Ovary (tissue), 9 donors: ENCODE measurements around the gene BIK. TPM values are rescaled to one million over a fixed set of nuclear protein-coding genes. Genes with fewer than 3 reads are reported as not detected.

ENCODE experiments used
- DNase-seq, 5 donors: peaks; one replicate each; pipeline ENCODE4 v3.0.0-alpha.2; 2019 to 2020
- H3K27ac ChIP-seq, 2 donors: fragments of 200-600 bp; one replicate each; pipeline versions ENCODE4 v1.5.1 to v1.8.0; 2019 to 2022
- H3K27me3 ChIP-seq: fragments of 200-600 bp; one replicate; pipeline ENCODE4 v1.8.0; 2022
- H3K36me3 ChIP-seq: fragments of 200-600 bp; sonication (generic); one replicate; pipeline ENCODE4 v1.5.1; 2019
- H3K4me1 ChIP-seq: one replicate; pipeline ENCODE4 v1.8.1; 2013; ENCODE audit warnings: mild to moderate bottlenecking, moderate library complexity; ENCODE audit not compliant: insufficient read depth
- H3K4me3 ChIP-seq: fragments of 200-600 bp; sonication (generic); one replicate; pipeline ENCODE4 v1.5.1; 2017
- H3K9me3 ChIP-seq, 2 donors: fragments of 200-600 bp in 1 of 2; sonication (generic) in 1 of 2; one replicate each; pipeline versions ENCODE4 v1.5.1 to v1.8.1; 2013 to 2019; ENCODE audit warnings: mild to moderate bottlenecking in 1 of 2, moderate library complexity in 1 of 2
- CTCF ChIP-seq, 3 donors: fragments of 450-650 bp in 2 of 3; fragments of 200-600 bp in 1 of 3; IDR thresholded peaks; one replicate each; pipeline versions ENCODE4 v1.5.1 to v1.8.0; 2016 to 2022; ENCODE audit warnings: antibody characterized with exemption in 3 of 3, mild to moderate bottlenecking in 1 of 3
- EP300 ChIP-seq: sonication (generic); formaldehyde crosslinking; IDR thresholded peaks from one replicate; pipeline ENCODE4 v1.6.1; 2017; ENCODE audit warnings: antibody characterized with exemption
- POLR2A ChIP-seq: fragments of 450-650 bp; IDR thresholded peaks from one replicate; pipeline ENCODE4 v1.6.1; 2017; ENCODE audit warnings: antibody characterized with exemption, mild to moderate bottlenecking, moderate library complexity
- WGBS, 3 donors: extraction: QIAGEN DNeasy Blood & Tissue Kit in 1 of 3; methylation state at CpG; one replicate each; pipeline versions ENCODE4 v1.1.5 to v1.1.7; 2013 to 2017; 5-methylcytosine and 5-hydroxymethylcytosine counted together
- intact Hi-C, 4 donors: fragments of 100-400 bp; cut with DNase I; formaldehyde crosslinking; loops; one replicate each; pipeline versions ENCODE4 v1.11.0 to v1.15.1; 2022 to 2023
- polyA plus RNA-seq, 2 donors: library from polyadenylated mRNA; stranded (reverse); fragments of 200-250 nt in 1 of 2; fragments of 350-450 nt in 1 of 2; fragmentation: Illumina TruSeq in 1 of 2; extraction: RNeasy Lipid Tissue Mini Kit (QIAGEN cat#74804) in 1 of 2; gene quantifications; one replicate each; pipeline ENCODE4 v1.2.3, GENCODE V29; 2013 to 2014
- total RNA-seq, 7 donors: library from RNA; depleted of rRNA in 2 of 7; stranded (reverse); fragments of >200 nt in 2 of 7; fragmentation: NEBNext Ultra II Directional in 3 of 7; extraction: Animal tissue kit (Norgen Biotek cat#: 25700) in 3 of 7; gene quantifications; one replicate each; pipeline versions ENCODE4 v1.1.0 to v1.2.4, GENCODE V29; 2016 to 2023
- donor health status: DM: no; HTN: no; CAD: no; lungs with moderate emphysema.
- donor health status: DM: no; HTN: no; CAD: no.
- donor health status: Bipolar disorder and iron deficiency.
- donor health status: DM: yes; HTN: yes; CAD: no.
- donor health status: DM: no; HTN: no; CAD: no.
- donor health status: DM: yes; HTN: yes; CAD: no.

Gene BIK
- total and polyA plus RNA-seq, 9 donors: 0.31 to 15.2 (median 0.48) TPM; not detected in 4

GRCh38 chr22:43113526-43114251 lies 3.1 kb downstream of the BIK start:
- TF ChIP-seq CTCF (IDR thresholded peaks at IDR 0.05): no peak
- no peak for TF ChIP-seq EP300
- TF ChIP-seq POLR2A: no peak
- Histone ChIP-seq H3K27me3 (no peaks in the 10 kb centered on the region), H3K27ac (no peak overlapping the region), H3K4me1 (peaks cover 9% of the 10 kb centered on the region), H3K9me3 (no peaks in the 10 kb centered on the region), H3K36me3 (no peaks in the 10 kb centered on the region), H3K4me3 (no peak overlapping the region)
- intact Hi-C loops: no loop called here
- 68 to 76% (median 72%) methylated on average over 13 of the region's 13 CpGs for WGBS, 3 donors
- DNase-seq: no peak

- DNase-seq: no peak
- Histone ChIP-seq H3K4me1 (peaks cover 9% of the 10 kb centered on the region), H3K4me3 (no peak overlapping the region), H3K27ac (no peak overlapping the region), H3K9me3 (no peaks in the 10 kb centered on the region), H3K27me3 (no peaks in the 10 kb centered on the region), H3K36me3 (no peaks in the 10 kb centered on the region)
- no peak for TF ChIP-seq POLR2A
- TF ChIP-seq CTCF (IDR thresholded peaks at IDR 0.05): no peak
- no peak for TF ChIP-seq EP300
- 41 to 48% (median 46%) methylated on average over 5 of the region's 5 CpGs for WGBS, 3 donors
- intact Hi-C loops: no loop called here
These were observed 4.4 kb downstream of the BIK start for GRCh38 chr22:43114958-43115357.

GRCh38 chr22:43116932-43117331 lies 6.4 kb downstream of the BIK start:
- Histone ChIP-seq H3K9me3 (no peaks in the 10 kb centered on the region), H3K36me3 (no peaks in the 10 kb centered on the region), H3K4me1 (no peaks in the 10 kb centered on the region), H3K27ac (no peak overlapping the region), H3K27me3 (no peaks in the 10 kb centered on the region), H3K4me3 (no peak overlapping the region)
- DNase-seq: no peak
- TF ChIP-seq EP300 (no peak), CTCF (IDR thresholded peaks at IDR 0.05) (no peak), POLR2A (no peak)
- intact Hi-C loops: no loop called here
- 89 to 90% (median 89%) methylated on average over 7 of the region's 7 CpGs for WGBS, 3 donors

GRCh38 chr22:43118024-43118849 lies 7.7 kb downstream of the BIK start:
- DNase-seq: no peak
- WGBS, 3 donors: 76 to 82% (median 80%) methylated on average over 17 to 21 of the region's 21 CpGs
- H3K27me3 ChIP-seq: no peaks in the 10 kb centered on the region
- TF ChIP-seq CTCF (IDR thresholded peaks at IDR 0.05) (no peak), EP300 (no peak), POLR2A (no peak)
- H3K4me1 ChIP-seq: no peaks in the 10 kb centered on the region
- no peaks in the 10 kb centered on the region for H3K9me3 ChIP-seq
- no peak overlapping the region for H3K4me3 ChIP-seq
- H3K27ac ChIP-seq: no peak overlapping the region
- intact Hi-C loops: no loop called here
- H3K36me3 ChIP-seq: no peaks in the 10 kb centered on the region
